Measurements from ENCODE around the gene PNRC2.

Gene PNRC2, protein sequence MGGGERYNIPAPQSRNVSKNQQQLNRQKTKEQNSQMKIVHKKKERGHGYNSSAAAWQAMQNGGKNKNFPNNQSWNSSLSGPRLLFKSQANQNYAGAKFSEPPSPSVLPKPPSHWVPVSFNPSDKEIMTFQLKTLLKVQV
- 205 to 233 reads per million in 2 donors for total RNA-seq

- DNase-seq: peak; percentile 95
Observed at GRCh38 chr1:23959461-23960290, at the start of gene PNRC2. Gene PNRC2, plus strand, starts transcription at chr1:23959828. Its CDS starts 1,630 bp downstream, at chr1:23961458.

- no peak for DNase-seq
Observed at GRCh38 chr1:23910144-23910543, 49.5 kb upstream of the PNRC2 start.

- DNase-seq: no peak
Observed at GRCh38 chr1:23910553-23911246, 48.9 kb upstream of the PNRC2 start.

GRCh38 chr1:23911921-23912320 is 47.7 kb upstream of the PNRC2 start:
- no peak for DNase-seq

DNA sequence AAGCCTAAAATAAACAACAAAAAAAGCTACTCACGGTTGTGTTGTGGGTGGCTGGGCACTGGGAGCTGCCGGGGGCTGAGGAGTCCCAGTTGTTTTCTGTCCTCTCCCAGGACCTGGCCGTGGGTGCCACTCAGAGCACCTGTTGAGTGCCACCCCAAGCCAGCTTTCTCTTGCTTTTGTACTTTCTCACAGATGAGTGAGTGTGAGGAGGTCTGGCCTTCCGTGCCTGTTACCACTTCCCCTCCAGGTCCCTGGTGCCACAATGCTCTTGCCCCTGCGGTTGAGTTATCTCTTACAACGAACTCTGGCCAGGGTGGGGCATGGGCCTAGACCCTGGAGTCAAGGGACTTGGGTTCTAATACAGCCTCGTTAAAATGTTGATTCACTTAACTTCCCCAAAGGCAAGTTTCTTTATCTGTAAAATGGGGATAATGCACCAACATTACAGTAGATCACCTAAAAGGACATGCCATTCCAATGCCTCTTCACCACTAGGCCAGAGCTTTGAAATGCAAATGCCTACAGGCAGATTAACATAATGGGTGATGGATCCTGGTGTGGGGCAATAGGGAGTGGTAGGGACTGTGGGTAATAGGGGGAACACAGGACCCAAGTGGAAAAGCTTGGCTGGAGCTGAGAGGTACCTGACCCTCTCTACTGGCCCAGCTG is 46.3 kb upstream of the PNRC2 start, which contains the start of gene CNR2:
Gene CNR2, minus strand, starts transcription at position 151 of the 669 bp plus-strand sequence. CDS start 37,745 bp downstream, outside the sequence.
- no peak for DNase-seq

DNA sequence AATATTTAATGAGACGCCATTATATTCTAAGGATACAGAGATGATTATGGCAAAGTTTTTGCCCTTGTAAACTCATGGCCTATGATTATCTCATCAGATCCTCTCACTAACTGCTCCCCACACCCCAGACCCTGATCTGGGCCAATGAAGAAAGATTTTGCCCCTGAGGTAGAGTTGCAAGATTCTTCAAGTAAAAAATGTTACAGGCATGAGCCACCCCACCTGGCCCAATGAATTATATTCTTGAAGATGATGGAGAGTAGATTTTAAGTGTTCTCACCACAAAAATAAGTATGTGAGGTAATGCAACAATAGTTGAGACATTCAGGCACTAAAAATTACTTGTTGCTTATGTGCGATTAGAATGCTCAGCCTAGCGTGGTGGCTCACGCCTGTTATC is 44.7 kb upstream of the PNRC2 start:
- no peak for DNase-seq

DNA sequence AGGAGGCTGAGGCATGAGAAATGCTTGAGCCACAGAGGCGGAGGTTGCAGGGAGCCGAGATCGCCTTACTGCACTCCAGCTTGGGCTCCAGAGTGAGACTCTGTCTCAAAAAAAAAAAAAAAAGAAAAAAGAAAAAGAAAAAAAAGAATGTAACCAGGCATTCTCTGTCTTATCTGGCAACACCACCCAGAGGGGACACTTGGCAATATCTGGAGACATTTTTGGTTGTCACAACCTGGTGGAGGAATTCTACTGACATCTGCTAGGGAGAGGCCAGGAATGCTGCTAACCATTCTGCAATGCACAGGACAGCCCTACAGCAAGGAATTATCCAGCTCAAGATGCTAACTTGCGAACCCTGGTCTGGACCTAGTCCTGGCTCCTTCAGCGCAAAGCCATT is 44.2 kb upstream of the PNRC2 start:
- DNase-seq: no peak

- no peak for DNase-seq
Observed at GRCh38 chr1:23916209-23917131, 43.2 kb upstream of the PNRC2 start.

DNA sequence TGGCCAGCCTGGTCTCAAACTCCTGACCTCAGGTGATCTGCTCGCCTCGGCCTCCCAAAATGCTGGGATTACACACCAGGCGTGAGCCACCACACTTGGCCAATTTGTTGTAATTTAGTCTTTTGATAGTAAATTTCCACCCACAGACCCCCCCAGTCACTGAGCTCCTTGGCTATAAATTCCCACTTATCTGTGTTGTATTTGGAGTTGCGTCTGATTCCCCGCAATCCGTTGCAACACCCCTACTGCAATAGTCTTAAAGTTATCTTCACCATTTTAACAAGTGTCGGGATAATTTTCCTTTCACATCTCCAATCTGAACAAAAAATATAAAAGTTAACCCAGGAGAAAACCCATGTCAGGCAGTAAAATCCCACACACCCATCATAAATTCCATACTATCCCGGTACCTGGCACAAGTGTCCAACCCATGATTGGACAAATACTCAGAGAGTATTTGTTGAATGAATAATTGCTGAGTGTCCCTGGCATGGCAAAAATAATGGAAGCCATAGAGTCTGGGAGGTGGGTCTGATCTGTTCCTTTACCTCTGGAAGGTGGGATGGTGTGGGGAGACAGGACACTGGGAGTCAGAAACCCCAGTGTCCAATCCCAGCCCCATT is 37.2 kb upstream of the PNRC2 start:
- no peak for DNase-seq

DNA sequence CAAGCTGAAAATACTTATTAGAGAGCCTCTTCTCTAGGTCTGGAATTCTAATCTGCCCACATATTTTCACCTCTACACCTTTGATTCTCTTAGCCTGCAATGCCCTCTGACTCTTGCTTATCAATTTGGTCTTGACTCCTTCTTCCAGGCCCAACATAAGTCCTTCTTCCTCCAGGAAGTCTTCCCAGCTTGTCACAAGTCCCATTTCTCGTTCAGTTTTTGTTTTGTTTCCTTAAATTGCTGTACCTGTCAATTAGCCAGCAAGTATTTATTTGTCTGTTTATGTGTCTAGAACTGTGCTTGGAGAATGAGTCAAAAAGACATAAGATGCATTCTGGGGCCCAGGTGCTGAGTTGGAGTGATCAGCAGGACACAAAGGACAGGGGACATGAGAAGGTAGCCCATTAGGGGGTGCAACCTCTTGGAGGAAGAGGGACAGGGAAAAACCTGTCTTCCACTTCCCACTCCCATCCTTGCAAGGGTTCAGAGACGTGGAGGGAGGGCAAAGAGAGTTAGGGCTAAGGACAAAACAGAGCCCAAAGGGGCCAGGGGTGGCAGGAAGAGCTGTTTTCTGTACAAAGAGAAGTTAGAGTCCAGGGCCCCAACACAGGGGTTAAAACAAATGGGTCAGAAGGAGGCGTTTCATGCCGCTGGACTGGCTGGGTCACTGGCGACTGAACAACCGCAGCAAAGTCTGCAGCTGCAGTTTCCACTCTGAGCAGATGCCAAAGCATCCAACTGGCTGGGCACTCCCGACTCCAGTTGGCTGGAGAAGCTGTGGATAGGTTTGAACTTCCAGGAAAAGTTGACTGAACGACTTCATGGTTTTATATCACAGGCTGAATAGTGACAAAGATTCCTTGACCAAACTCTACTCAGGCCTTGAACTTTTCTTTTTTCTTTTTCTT is 35.8 kb upstream of the PNRC2 start:
- DNase-seq: no peak

DNA sequence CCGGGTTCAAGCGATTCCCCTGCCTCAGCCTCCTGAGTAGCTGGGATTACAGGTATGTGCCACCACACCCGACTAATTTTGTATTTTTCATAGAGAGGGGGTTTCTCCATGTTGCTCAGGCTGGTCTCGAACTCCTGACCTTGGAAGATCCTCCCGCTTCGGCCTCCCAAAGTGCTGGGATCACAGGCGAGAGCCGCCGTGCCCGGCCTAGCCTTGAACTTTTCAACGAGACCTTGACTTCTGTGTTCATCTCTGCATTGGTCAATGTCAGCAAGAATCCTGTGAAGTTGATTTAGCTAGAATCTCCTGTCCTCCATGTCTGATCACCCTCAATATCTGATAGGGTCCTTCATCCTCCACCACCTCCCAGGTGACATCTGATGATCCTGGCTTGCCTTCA is 35.0 kb upstream of the PNRC2 start:
- DNase-seq: no peak

- DNase-seq: no peak
Observed at GRCh38 chr1:23925279-23925678, 34.3 kb upstream of the PNRC2 start.

DNA sequence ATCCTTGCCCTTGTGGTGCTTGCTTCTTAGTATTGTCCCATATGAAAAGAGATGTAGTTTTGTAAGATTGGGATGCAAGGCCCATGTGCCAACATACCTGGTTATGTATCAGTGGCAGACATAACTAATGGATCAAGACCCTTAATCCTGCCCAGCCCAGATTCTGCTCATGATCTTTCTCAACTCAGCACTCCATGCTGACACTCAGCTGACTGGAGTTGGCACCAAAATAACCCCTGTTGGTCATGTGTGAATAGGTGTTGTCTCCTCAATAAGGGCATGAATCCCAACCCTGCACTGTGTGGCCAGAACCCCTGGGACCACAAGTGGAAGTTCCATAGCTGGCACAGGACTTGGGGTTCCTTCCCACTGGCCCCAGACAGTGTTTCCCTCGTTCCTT is 32.5 kb upstream of the PNRC2 start:
- no peak for DNase-seq

DNA sequence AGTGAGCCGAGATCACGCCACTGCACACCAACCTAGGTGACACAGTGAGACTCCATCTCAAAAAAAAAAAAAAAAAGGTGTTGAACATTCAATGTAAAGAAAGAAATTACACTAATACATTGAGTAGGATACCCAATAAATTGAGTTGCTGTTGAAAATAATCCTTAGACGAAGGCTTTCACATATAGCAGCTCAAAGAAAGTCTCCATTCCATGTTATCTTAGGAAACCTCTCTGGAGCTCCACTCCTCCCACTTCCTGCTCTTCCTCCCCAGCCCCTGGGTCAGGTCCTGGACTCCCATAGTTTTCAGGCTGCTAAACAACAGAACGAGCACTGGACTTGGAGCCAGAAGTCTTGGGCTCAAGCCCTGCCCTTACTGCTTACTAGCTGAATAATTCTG is 30.8 kb upstream of the PNRC2 start:
- DNase-seq: no peak

- DNase-seq: no peak
Observed at GRCh38 chr1:23930270-23930669, 29.4 kb upstream of the PNRC2 start.

DNA sequence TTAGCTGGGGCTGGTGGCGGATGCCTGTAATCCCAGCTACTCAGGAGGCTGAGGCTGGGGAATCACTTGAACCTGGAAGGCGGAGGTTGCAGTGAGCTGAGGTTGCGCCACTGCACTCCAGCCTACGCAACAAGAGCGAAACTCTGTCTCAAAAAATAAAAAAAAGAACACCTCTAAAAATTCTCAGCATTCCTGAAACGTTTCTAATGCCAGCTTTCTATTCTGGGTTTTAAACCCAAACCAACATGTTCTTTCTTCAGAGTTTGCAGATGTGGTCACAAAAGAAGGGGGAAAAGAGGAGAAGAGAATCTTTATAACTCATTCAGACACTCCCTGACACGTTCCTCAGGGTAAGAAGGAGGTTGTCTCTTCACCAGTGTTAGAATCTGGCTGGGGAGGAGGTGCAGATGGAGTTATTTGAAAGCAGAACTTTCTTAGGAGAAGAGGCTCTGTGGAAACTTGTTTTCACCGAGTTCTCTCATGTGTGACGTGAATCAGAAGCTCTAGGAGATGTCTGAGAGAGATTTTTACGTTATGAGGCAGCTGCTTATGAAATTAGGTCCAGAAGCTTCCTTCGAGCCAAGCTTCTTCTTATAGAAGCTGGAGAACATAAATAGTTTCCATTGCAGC is 28.7 kb upstream of the PNRC2 start:
- DNase-seq: no peak

DNA sequence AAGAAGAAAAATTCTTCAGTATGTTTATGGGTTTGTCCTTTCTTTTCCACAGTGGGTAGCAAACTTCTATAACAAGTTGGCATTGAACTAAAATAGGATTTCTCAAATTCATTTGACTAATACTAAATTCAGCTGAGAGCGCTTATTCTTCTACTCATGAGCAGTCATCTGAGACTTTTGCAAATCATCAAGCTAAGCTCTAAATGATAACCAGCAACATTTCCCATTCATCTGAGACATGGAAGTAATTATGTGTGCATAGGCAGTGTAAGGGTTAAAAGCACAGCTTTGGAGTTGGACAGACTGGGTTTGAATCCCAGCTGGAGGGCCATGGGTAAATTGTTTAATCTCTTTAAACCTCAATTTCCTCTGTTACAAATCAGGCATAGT is 28.1 kb upstream of the PNRC2 start:
- DNase-seq: no peak

- no peak for DNase-seq
Observed at GRCh38 chr1:23936481-23937176, 23.0 kb upstream of the PNRC2 start.

DNA sequence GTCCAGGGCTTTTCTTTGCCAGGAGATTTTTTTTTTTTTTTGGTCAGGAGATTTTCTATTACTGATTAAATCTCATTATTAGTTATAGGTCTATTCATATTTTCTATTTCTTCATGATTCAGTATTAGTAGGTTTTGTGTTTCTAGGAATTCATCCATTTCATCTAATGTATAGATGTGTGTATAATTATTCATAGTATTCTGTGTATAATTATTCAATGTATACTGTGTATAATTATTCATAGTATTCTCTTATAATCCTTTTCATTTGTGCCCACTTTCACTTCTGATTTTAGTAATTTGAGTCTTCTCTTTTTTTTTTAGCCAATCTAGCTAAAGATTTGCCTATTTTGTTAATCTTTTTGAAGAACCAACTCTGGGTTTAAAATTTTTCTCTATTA is 12.3 kb upstream of the PNRC2 start:
- no peak for DNase-seq

Measured in activated gamma-delta T cell (primary cell).